ENCODE measurements around the gene LRRN4CL.
A peak's percentile ranks its signal among the peaks of the same experiment; 100 is the strongest.

The LRRN4CL gene

DNA sequence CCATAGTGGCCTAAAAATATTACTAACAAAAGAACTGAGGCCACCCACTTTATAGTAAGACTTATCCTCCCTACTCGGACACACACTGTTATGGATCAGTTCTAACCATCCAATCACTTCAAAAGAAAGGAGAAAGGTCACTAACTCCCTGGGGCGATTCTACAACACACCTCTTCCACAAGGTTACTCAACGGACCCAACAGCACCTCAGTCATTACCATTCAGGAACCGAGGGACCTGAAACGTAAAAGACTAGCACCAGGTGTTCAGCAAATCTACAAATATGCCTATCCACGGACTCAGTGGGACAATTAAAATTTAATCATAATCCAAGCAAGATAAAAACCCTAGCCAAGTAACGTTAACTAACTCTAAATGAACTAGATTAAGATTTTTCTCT lies 36.3 kb upstream of the LRRN4CL start:
- Histone ChIP-seq H3K27me3 (replicated peaks; ENCODE audit: control insufficient read depth, insufficient read depth, low read length, poor library complexity, severe bottlenecking) (no peaks in the 10 kb centered on the region), H3K36me3 (ENCODE audit: control insufficient read depth, insufficient read depth, low read length) (peaks cover 32% of the 10 kb centered on the region), H3K4me3 (ENCODE audit: insufficient read depth, low read depth, low read length, poor library complexity, severe bottlenecking) (peak overlapping the region; percentile 96), H3K4me1 (ENCODE audit: control insufficient read depth, insufficient read depth, low read length, poor library complexity, severe bottlenecking) (peaks cover 27% of the 10 kb centered on the region), H3K9me3 (ENCODE audit: control insufficient read depth, low read length) (no peaks in the 10 kb centered on the region), H3K27ac (ENCODE audit: insufficient read depth, low read length, poor library complexity, severe bottlenecking) (peak overlapping the region; percentile 97)
- DNase-seq: no peak

DNA sequence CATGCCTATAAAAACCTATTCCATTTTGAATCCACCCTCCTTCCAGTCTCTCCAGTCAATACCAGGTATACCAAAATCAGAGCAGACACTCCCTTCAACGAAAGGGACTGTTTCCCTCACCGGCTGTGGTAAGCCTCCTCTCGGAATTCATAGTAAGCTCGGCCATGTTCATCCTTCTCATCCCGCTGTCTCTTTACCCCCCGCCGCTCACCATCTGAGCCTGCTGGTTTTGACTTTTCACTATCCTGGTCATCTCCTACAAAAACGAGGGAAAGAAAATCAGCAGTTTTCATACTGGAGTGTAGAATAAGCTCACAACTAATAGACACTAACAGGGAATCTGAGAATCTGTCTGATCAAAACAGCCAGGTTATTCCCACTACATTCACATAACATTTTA lies 34.8 kb upstream of the LRRN4CL start:
- peak overlapping the region; percentile 97 for H3K27ac ChIP-seq (ENCODE audit: insufficient read depth, low read length, poor library complexity, severe bottlenecking)
- H3K36me3 ChIP-seq (ENCODE audit: control insufficient read depth, insufficient read depth, low read length): peaks cover 46% of the 10 kb centered on the region
- no peaks in the 10 kb centered on the region for H3K9me3 ChIP-seq (ENCODE audit: control insufficient read depth, low read length)
- no peaks in the 10 kb centered on the region for H3K27me3 ChIP-seq (replicated peaks; ENCODE audit: control insufficient read depth, insufficient read depth, low read length, poor library complexity, severe bottlenecking)
- peaks cover 20% of the 10 kb centered on the region for H3K4me1 ChIP-seq (ENCODE audit: control insufficient read depth, insufficient read depth, low read length, poor library complexity, severe bottlenecking)
- DNase-seq: no peak
- H3K4me3 ChIP-seq (ENCODE audit: insufficient read depth, low read depth, low read length, poor library complexity, severe bottlenecking): peak overlapping the region; percentile 96

DNA sequence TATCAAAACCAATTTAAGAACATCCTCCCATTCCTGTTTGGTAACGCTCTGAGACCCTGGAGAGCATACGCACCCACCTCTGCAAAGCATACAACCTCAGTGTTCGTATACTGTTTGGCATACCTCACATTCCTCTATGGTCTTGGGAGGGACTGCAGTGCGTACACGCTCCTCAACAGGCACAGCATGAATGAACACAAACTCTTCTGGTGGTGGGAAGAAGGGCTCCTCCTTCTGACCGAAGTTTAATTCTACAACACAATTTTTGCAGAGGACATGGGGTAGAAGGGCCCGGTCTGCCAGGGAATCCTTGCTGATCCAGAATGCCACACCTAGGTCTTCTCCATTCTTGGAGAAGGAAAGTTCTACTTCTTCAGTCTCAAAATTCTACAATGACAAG lies 32.7 kb upstream of the LRRN4CL start:
- Histone ChIP-seq H3K27me3 (replicated peaks; ENCODE audit: control insufficient read depth, insufficient read depth, low read length, poor library complexity, severe bottlenecking) (no peaks in the 10 kb centered on the region), H3K27ac (ENCODE audit: insufficient read depth, low read length, poor library complexity, severe bottlenecking) (no peak overlapping the region), H3K4me3 (ENCODE audit: insufficient read depth, low read depth, low read length, poor library complexity, severe bottlenecking) (no peak overlapping the region), H3K36me3 (ENCODE audit: control insufficient read depth, insufficient read depth, low read length) (peaks cover 66% of the 10 kb centered on the region), H3K4me1 (ENCODE audit: control insufficient read depth, insufficient read depth, low read length, poor library complexity, severe bottlenecking) (peaks cover 20% of the 10 kb centered on the region), H3K9me3 (ENCODE audit: control insufficient read depth, low read length) (no peaks in the 10 kb centered on the region)
- no peak for DNase-seq

DNA sequence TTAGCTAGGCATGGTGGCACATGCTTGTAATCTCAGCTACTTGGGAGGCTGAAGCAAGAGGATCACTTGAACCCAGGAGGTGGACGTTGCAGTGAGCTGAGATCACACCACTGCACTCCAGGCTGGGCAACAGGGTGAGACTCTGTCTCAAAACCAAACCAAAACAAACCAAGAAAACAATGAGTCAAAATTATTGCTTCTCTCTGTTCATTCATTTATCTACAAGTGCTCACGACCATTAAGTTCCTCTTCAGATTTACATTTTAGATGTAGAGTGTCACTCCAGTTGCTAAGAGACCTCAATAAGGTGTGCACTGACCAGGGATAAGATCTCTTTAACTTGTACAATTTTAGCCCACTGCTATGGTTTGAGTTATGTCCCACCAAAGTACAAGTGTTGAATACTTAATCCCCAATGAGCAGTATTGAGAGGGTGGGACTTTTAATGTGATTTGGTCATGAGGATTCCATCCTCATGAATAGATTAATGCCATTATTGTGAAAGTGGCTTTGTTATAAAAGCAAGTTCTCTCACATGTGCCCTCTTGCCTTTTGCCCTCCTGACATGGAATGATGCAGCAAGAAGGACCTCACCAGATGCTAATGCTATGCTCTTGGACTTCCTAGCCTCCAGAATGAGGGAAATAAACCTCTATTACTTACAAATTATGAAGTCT lies 30.1 kb upstream of the LRRN4CL start:
- H3K36me3 ChIP-seq (ENCODE audit: control insufficient read depth, insufficient read depth, low read length): peaks cover 90% of the 10 kb centered on the region
- DNase-seq: no peak
- no peak overlapping the region for H3K4me3 ChIP-seq (ENCODE audit: insufficient read depth, low read depth, low read length, poor library complexity, severe bottlenecking)
- no peak overlapping the region for H3K27ac ChIP-seq (ENCODE audit: insufficient read depth, low read length, poor library complexity, severe bottlenecking)
- peaks cover 4% of the 10 kb centered on the region for H3K4me1 ChIP-seq (ENCODE audit: control insufficient read depth, insufficient read depth, low read length, poor library complexity, severe bottlenecking)
- no peaks in the 10 kb centered on the region for H3K9me3 ChIP-seq (ENCODE audit: control insufficient read depth, low read length)
- H3K27me3 ChIP-seq (replicated peaks; ENCODE audit: control insufficient read depth, insufficient read depth, low read length, poor library complexity, severe bottlenecking): no peaks in the 10 kb centered on the region

DNA sequence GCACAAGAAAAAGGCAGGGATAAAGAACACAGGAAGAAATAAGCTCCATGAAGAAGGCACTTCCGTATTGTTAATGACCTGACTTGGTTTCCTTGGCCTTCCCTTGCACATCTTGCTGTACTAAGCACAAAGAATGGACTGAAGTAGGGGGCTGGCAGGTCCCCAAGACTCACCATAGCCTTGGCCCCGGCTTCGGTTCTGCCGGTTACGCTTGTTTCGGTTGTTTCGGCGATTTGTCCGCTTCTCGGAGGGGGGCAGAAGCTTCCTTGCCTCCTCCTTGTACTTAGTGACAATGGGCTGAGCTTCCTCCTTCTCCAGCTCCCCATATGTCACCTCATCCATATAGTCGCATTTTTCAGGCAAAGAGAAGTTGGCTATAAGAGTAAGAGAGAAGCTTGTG lies 27.5 kb upstream of the LRRN4CL start:
- Histone ChIP-seq H3K9me3 (ENCODE audit: control insufficient read depth, low read length) (no peaks in the 10 kb centered on the region), H3K27ac (ENCODE audit: insufficient read depth, low read length, poor library complexity, severe bottlenecking) (no peak overlapping the region), H3K27me3 (replicated peaks; ENCODE audit: control insufficient read depth, insufficient read depth, low read length, poor library complexity, severe bottlenecking) (no peaks in the 10 kb centered on the region), H3K4me3 (ENCODE audit: insufficient read depth, low read depth, low read length, poor library complexity, severe bottlenecking) (no peak overlapping the region), H3K4me1 (ENCODE audit: control insufficient read depth, insufficient read depth, low read length, poor library complexity, severe bottlenecking) (no peaks in the 10 kb centered on the region), H3K36me3 (ENCODE audit: control insufficient read depth, insufficient read depth, low read length) (peaks cover 83% of the 10 kb centered on the region)
- no peak for DNase-seq

DNA sequence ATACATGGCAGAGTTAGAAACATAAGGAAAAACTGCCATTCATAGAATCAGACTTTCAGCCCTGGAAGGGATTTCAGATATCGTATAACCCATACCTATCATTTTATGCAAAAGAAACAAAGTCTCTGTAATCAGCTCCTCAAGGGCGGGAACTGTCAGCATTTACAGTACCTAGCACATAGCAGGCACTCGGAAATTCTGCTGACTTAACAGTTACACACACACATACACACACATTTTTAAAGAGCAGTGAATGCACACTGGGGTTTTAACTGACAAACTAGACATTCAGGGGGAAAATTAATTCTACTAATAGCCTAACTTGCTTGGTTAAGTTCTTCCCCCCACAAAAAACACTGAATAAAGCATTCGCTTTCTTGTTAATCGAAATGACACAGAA lies 26.9 kb upstream of the LRRN4CL start:
- Histone ChIP-seq H3K27ac (ENCODE audit: insufficient read depth, low read length, poor library complexity, severe bottlenecking) (peak overlapping the region; percentile 1), H3K36me3 (ENCODE audit: control insufficient read depth, insufficient read depth, low read length) (peaks cover 77% of the 10 kb centered on the region)

DNA sequence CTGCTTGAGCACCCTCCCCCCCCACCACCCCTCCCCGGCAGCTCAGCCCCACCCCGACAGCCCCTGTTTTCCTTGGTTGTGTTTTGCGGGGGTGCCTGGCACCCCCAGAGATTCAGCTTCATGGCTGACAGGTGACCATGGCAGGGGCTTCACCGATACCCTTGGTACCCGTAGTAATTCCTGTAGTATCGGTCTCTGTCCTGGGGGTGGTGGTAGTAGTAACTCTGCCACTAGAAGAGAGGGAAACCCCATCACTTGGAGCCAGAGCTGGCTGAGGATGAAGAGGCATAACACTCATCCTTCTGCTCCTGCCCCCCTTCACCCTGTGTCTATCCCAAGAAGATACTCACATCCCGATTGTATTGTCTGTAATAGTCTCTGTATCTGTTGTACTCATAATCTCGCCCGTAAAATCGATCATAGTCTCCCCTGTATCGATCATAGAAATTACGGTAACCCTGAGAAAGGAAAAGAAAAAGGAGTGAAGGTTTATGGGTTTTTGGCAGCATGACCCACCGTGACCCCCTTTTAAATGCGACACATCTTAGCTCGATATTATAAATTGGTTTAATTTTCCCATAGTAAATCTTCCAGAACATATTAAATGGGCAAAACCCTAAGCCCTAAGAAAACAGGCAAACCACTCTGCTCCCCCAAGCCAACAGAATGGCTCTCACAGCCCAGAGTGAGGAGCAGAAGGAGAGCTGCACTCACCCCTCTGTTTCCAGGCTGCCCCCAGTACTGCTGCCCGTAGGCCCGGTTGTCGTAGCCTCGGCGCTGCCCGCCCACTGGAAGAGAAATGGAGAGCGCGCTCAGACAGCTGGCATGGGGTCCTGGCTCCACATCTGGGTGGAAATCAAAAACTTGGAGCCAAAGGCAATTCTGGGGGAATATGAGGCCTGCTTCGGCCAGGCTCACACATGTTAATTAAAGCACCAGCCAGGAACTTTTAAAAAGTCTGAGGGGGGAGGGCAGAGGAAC lies 26.1 kb upstream of the LRRN4CL start:
- DNase-seq: no peak
- Histone ChIP-seq H3K27me3 (replicated peaks; ENCODE audit: control insufficient read depth, insufficient read depth, low read length, poor library complexity, severe bottlenecking) (no peaks in the 10 kb centered on the region), H3K9me3 (ENCODE audit: control insufficient read depth, low read length) (no peaks in the 10 kb centered on the region), H3K4me1 (ENCODE audit: control insufficient read depth, insufficient read depth, low read length, poor library complexity, severe bottlenecking) (peaks cover 2% of the 10 kb centered on the region), H3K4me3 (ENCODE audit: insufficient read depth, low read depth, low read length, poor library complexity, severe bottlenecking) (no peak overlapping the region), H3K36me3 (ENCODE audit: control insufficient read depth, insufficient read depth, low read length) (peaks cover 71% of the 10 kb centered on the region), H3K27ac (ENCODE audit: insufficient read depth, low read length, poor library complexity, severe bottlenecking) (no peak overlapping the region)

More for the DNA sequence above, 26.9 kb upstream of the LRRN4CL start:
- DNase-seq: no peak
- H3K4me3 ChIP-seq (ENCODE audit: insufficient read depth, low read depth, low read length, poor library complexity, severe bottlenecking): no peak overlapping the region
- no peaks in the 10 kb centered on the region for H3K27me3 ChIP-seq (replicated peaks; ENCODE audit: control insufficient read depth, insufficient read depth, low read length, poor library complexity, severe bottlenecking)
- H3K4me1 ChIP-seq (ENCODE audit: control insufficient read depth, insufficient read depth, low read length, poor library complexity, severe bottlenecking): no peaks in the 10 kb centered on the region
- no peaks in the 10 kb centered on the region for H3K9me3 ChIP-seq (ENCODE audit: control insufficient read depth, low read length)

DNA sequence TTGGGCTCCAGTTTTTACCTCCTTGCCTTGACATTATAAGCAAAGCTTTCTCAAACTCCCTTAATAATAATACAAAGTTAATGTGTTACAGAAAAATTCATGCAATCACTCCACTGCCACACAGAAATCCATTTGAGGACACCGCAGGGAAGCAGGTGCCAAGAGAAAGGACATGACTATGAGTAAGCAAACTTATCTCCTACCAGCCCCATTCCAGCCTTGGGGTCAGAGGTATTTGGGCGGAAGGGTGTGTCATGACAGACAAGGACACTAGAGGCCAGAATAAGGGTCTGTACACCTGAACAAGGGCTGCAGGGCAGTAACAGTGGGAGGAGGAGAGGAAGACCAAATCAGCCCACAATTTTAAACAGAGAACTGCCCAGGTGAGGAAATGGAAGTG lies 24.0 kb upstream of the LRRN4CL start:
- Histone ChIP-seq H3K27me3 (replicated peaks; ENCODE audit: control insufficient read depth, insufficient read depth, low read length, poor library complexity, severe bottlenecking) (no peaks in the 10 kb centered on the region), H3K4me1 (ENCODE audit: control insufficient read depth, insufficient read depth, low read length, poor library complexity, severe bottlenecking) (peaks cover 15% of the 10 kb centered on the region), H3K4me3 (ENCODE audit: insufficient read depth, low read depth, low read length, poor library complexity, severe bottlenecking) (no peak overlapping the region), H3K9me3 (ENCODE audit: control insufficient read depth, low read length) (no peaks in the 10 kb centered on the region), H3K36me3 (ENCODE audit: control insufficient read depth, insufficient read depth, low read length) (peaks cover 50% of the 10 kb centered on the region), H3K27ac (ENCODE audit: insufficient read depth, low read length, poor library complexity, severe bottlenecking) (peak overlapping the region; percentile 16)
- DNase-seq: no peak

DNA sequence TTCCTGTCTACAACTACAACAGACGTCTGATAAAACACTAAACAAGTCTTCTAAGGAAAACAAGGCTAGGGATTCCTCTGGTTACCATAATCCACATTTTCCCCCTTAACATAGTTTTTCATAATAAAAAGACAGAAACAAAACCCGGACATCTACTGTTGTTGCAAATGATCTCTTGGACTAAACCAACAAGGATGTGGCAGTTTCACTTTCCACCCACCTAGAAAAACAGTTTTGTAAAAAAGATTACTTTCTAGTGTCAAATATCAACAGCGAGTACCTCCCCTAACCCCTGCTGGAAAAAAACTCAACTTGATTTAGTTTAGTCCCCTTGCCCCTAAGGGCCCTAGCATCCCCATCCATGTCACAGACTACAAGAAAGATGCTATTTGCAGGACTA lies 23.5 kb upstream of the LRRN4CL start:
- no peaks in the 10 kb centered on the region for H3K27me3 ChIP-seq (replicated peaks; ENCODE audit: control insufficient read depth, insufficient read depth, low read length, poor library complexity, severe bottlenecking)
- DNase-seq: no peak
- H3K4me1 ChIP-seq (ENCODE audit: control insufficient read depth, insufficient read depth, low read length, poor library complexity, severe bottlenecking): peaks cover 17% of the 10 kb centered on the region
- no peak overlapping the region for H3K4me3 ChIP-seq (ENCODE audit: insufficient read depth, low read depth, low read length, poor library complexity, severe bottlenecking)
- peak overlapping the region; percentile 33 for H3K27ac ChIP-seq (ENCODE audit: insufficient read depth, low read length, poor library complexity, severe bottlenecking)
- no peaks in the 10 kb centered on the region for H3K9me3 ChIP-seq (ENCODE audit: control insufficient read depth, low read length)
- H3K36me3 ChIP-seq (ENCODE audit: control insufficient read depth, insufficient read depth, low read length): peaks cover 46% of the 10 kb centered on the region

DNA sequence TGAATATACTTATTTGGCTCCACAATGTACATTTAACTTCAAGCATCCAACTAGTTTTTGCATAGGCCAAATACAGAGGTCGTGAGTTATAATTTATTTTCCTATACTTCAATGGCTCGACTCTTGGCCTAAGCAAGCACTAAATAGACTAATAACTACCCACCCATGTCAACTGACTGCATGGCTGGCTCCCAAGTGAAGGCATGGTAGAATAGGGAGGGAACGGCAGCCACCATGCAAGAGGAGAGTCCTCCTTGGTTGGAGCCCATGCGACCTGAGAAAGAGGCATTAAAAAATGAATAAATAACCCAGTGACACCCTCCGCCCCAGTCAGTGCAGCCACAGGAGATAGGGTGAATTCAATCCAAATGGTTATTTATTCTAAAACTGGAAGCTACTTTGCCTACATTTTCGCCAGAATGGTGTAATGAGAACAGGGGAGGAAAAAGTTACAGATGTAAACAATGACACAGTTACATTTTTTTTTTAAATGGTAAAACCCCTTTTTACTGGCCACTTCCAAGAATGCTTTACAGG lies 23.0 kb upstream of the LRRN4CL start:
- H3K36me3 ChIP-seq (ENCODE audit: control insufficient read depth, insufficient read depth, low read length): peaks cover 42% of the 10 kb centered on the region
- no peak for DNase-seq
- no peak overlapping the region for H3K4me3 ChIP-seq (ENCODE audit: insufficient read depth, low read depth, low read length, poor library complexity, severe bottlenecking)
- no peaks in the 10 kb centered on the region for H3K27me3 ChIP-seq (replicated peaks; ENCODE audit: control insufficient read depth, insufficient read depth, low read length, poor library complexity, severe bottlenecking)
- H3K27ac ChIP-seq (ENCODE audit: insufficient read depth, low read length, poor library complexity, severe bottlenecking): peak overlapping the region; percentile 33
- no peaks in the 10 kb centered on the region for H3K9me3 ChIP-seq (ENCODE audit: control insufficient read depth, low read length)
- H3K4me1 ChIP-seq (ENCODE audit: control insufficient read depth, insufficient read depth, low read length, poor library complexity, severe bottlenecking): peaks cover 17% of the 10 kb centered on the region

Data from effector memory CD4-positive, alpha-beta T cell (primary cell).